HG03432 (cell line): Measurements from ENCODE around the gene MYO5B.
"Not testable (repeated sequence)": the region's sequence is repeated elsewhere in the genome, so short reads cannot be mapped to it uniquely, and the experiment has no call there.

Source experiments
- ATAC-seq: cut with Tn5 transposase; IDR thresholded peaks from one replicate; pipeline ENCODE4 v1.9.1; 2021; ENCODE audit warnings: mild to moderate bottlenecking, moderate library complexity; ENCODE audit not compliant: unreplicated experiment

Gene MYO5B

GRCh38 chr18:49814147-49814499 is 380.8 kb downstream of the MYO5B start:
- ATAC-seq: peak; percentile 25

- ATAC-seq: peak; percentile 90
Observed at GRCh38 chr18:49813319-49814146, 381.4 kb downstream of the MYO5B start, which contains the start of gene ACAA2. TSS of gene ACAA2 (minus strand) at chr18:49813533. CDS start at chr18:49813484, 49 bp downstream.

GRCh38 chr18:49813069-49813318 is 382.0 kb downstream of the MYO5B start:
- ATAC-seq: peak; percentile 27

- no peak for ATAC-seq
Observed at GRCh38 chr18:49812286-49813068, 382.5 kb downstream of the MYO5B start.

- ATAC-seq: no peak
Observed at GRCh38 chr18:49811151-49811938, 383.6 kb downstream of the MYO5B start.

GRCh38 chr18:49808553-49809191 is 386.3 kb downstream of the MYO5B start:
- not testable (repeated sequence) for ATAC-seq

- ATAC-seq: no peak
Observed at GRCh38 chr18:49804096-49804495, 390.9 kb downstream of the MYO5B start.

- ATAC-seq: no peak
Observed at GRCh38 chr18:49802623-49803022, 392.3 kb downstream of the MYO5B start.

GRCh38 chr18:49800491-49800890 is 394.5 kb downstream of the MYO5B start:
- ATAC-seq: not testable (repeated sequence)

- not testable (repeated sequence) for ATAC-seq
Observed at GRCh38 chr18:49799806-49800205, 395.1 kb downstream of the MYO5B start.

GRCh38 chr18:49798001-49798400 is 396.9 kb downstream of the MYO5B start:
- ATAC-seq: no peak

- no peak for ATAC-seq
Observed at GRCh38 chr18:49795612-49796552, 399.1 kb downstream of the MYO5B start.

GRCh38 chr18:49794743-49795142 is 400.2 kb downstream of the MYO5B start:
- no peak for ATAC-seq

- not testable (repeated sequence) for ATAC-seq
Observed at GRCh38 chr18:49789560-49790134, 405.3 kb downstream of the MYO5B start.

GRCh38 chr18:49788327-49788898 is 406.5 kb downstream of the MYO5B start:
- ATAC-seq: peak; percentile 75

- ATAC-seq: no peak
Observed at GRCh38 chr18:49786019-49786720, 408.8 kb downstream of the MYO5B start.

- no peak for ATAC-seq
Observed at GRCh38 chr18:49784427-49785185, 410.3 kb downstream of the MYO5B start.

- not testable (repeated sequence) for ATAC-seq
Observed at GRCh38 chr18:49783631-49784030, 411.3 kb downstream of the MYO5B start.
